Hepatic stellate cell (primary cell): ENCODE data around the gene COQ6.
"Not testable (repeated sequence)": the region's sequence is repeated elsewhere in the genome, so short reads cannot be mapped to it uniquely, and the experiment has no call there.

ENCODE experiments used
- DNase-seq: peaks from one replicate; pipeline ENCODE4 v3.0.0; 2011; ENCODE audit warnings: low spot score

The COQ6 gene

GRCh38 chr14:73988065-73988464 lies 38.0 kb downstream of the COQ6 start:
- no peak for DNase-seq

- DNase-seq = not testable (repeated sequence)
Observed at GRCh38 chr14:73988656-73989055, 38.6 kb downstream of the COQ6 start.

GRCh38 chr14:73991092-73991491 lies 41.0 kb downstream of the COQ6 start:
- no peak for DNase-seq

GRCh38 chr14:73994926-73995325 lies 44.8 kb downstream of the COQ6 start:
- not testable (repeated sequence) for DNase-seq

GRCh38 chr14:73995977-73996378 lies 45.9 kb downstream of the COQ6 start:
- DNase-seq = no peak

- no peak for DNase-seq
Observed at GRCh38 chr14:73996731-73997107, 46.6 kb downstream of the COQ6 start.

- no peak for DNase-seq
Observed at GRCh38 chr14:73997108-73997943, 47.2 kb downstream of the COQ6 start.

- DNase-seq = no peak
Observed at GRCh38 chr14:73997944-73998447, 47.9 kb downstream of the COQ6 start.

GRCh38 chr14:73998726-73999125 lies 48.6 kb downstream of the COQ6 start:
- no peak for DNase-seq

GRCh38 chr14:74005664-74006063 lies 55.6 kb downstream of the COQ6 start:
- not testable (repeated sequence) for DNase-seq

- DNase-seq = no peak
Observed at GRCh38 chr14:74008843-74009499, 58.9 kb downstream of the COQ6 start.
